Effector CD8-positive, alpha-beta T cell (primary cell): ENCODE data around the gene PREX1.

Experiments used
- DNase-seq: peaks from one replicate; lab custom pipeline; 2025; lab: John Stamatoyannopoulos, UW

Gene PREX1

DNA sequence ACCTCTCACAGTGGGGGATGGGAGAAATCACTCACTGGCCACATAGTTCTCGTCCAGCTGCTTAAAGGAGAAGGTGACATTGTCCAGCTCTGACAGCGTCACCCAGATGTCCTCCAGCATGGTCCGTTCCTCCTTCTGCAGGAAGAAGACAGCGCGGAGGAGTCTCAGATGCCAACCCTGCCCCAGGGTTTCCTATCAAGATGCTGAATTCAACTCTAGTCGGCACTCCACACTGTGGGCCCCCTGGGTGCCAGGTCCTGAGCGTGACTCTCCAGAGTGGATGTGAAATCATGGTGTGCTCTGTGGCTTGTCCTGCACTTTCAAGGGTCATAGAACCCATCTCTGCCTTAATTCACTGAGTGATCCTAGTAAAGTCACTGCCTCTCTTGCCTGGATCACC is 193.2 kb downstream of the PREX1 start:
- DNase-seq = no peak

DNA sequence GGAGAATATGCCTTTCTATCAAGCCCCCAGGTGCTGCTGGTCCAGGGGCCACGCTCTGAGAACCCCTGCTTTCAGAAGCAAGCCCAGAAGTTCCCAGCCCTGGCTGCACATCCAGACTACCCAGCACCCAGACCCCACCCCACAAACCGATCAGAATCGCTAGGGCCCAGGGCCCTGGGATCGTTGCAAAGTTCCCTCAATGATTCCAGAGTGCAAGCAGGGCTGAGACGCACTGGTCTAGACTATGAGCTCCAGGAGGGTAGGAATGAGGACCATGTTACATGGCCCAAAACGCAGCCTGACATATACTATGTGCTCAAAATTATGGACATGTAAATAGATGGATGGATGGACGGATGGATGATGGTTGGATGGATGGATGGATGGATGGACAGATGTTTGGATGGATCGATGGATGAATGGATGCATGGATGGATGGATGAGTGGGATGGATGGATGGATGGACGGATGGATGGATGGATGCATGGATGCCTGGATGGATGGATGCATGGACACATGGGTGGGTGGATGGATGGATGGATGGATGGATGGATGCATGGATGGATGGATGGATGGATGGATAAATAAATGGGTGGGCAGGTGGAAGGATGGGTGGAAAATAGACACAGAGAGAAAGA is 194.1 kb downstream of the PREX1 start:
- DNase-seq = no peak

GRCh38 chr20:48632825-48633619 is 194.8 kb downstream of the PREX1 start:
- no peak for DNase-seq

GRCh38 chr20:48632017-48632824 is 195.6 kb downstream of the PREX1 start:
- no peak for DNase-seq

DNA sequence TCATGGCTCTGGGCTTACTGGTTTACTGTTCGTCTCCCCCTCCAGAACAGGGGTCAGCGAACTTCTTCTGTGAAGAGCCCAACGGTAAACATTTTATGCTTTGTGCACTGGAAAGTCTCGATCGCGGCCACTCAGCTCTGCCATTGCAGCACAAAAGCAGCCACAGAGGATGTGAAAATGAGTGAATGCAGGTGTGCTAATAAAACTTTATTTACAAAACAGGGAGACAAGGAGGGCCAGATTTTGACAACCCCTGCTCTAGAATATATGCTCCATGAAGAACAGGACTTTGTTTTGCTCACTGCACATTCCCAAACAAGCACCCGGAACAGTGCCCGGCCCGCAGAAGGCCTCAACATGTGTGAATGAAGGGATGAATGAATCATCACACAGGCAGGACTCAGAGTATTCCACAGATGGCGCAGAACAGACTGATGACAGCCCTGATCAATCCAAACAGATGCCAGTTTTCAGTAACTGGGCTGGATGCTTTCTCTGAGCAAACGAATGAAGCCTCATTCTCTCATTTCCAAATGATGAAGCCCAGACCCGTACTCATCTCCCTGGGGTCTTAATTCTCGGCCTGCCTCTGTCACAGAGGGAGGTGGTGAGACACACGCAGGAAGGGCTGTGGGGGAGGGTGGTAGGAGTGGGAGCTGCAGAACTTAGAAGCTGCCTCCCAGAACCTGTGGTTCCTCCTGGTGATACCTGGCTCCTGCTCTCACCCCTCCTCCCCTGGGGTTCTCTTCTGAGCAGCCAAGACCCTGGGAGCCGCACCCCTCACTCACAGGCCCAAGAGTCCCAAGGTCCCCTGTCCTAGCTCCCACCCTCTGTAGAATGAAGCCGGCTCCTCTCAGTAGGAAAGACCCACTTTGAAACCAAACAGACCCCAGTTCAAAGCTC is 196.4 kb downstream of the PREX1 start:
- no peak for DNase-seq

DNA sequence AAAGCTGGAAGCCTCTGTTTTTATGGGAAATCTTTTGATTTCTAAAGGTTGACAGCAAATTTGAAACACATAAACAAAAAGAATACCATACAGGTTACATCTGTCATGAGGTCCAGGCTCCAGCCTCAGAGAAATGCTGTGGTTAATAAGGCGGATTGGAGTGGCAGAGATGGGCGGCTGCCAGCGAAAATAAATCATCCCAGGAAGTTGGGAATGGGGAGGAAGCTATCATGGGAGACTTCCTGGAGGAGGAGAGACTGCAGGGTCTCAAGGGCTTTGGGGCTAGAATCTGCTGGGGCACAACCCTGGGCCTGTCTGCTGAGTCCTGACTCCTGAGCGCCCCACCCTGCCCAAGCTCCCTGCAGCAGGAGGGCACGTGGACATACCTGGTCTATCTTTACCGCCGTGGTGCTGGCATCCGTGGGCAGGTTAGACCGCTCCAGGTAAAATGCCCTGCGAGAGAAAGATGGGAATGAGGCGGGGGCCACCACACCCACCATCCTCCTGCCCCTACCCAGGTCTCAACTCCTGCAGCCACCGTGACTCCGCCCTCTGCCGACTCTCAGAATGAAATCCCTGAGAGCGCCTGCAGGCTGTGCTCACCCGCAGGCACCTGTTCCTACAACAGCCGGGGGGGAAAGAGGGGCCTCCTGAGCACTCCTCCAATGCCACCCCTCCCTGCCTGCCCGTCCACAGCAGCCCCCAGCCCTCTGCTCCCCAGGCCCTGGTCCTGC is 197.3 kb downstream of the PREX1 start:
- DNase-seq = no peak

GRCh38 chr20:48629960-48630315 is 197.9 kb downstream of the PREX1 start:
- no peak for DNase-seq

DNA sequence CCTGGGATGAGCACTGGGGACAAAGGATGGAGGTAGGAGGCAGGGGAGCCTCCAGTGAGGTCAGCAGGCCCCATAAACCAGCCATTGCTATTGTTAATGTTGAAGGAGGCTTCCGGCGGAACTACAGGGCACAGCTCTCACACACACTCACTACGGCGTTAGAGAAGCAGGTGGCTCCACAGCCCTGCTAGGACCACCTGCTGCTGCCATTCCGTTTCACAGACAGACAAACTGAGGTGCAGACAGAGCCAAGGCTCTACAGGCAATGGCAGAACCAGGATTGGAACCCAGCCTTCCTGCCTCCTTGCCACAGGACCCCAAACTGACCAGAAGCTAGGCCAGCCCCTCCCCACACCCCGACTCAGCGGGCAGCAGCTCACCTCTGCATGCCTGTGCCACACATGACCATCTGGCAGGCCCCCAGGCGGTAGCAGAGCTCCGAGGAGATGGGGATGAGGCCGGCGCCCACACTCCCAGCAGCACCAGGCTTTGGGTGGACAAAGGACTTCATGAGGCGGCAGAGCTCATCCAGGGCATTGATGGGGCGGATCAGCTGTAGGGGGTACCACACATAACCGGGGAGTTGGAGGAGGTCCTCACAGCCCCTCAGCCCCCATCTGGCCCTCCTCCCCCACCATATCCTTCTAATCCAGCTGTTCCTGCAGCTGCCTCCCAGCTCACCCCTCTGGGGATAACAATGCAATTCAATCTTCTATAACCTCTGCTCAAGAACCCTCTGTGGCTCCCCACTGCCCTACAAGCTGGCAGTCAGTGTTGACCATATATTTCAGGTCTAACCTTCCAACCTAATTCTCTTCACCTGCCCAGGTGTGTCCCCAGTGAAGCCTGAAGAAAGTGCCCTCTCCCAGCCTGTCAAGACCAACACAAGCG is 198.5 kb downstream of the PREX1 start:
- DNase-seq = no peak

DNA sequence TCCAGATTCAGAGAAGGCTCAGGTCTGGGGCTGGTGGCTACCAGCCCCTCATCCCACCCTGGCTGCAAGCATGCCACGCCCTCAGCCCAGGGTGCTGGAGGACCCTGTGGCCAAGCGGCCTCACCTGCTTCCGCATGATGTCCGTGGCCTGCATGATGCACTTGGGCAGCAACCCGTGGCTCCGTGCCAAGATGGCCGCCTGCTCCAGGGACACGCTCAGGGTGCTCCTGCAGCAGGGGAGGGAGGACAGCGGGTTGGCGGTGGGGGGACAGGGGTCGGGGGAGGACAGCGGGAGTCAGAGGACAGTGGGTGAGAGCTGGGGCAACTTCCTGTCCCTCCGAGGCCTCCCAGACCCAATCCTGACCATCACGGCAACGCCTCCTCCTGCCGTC is 200.1 kb downstream of the PREX1 start:
- no peak for DNase-seq

DNA sequence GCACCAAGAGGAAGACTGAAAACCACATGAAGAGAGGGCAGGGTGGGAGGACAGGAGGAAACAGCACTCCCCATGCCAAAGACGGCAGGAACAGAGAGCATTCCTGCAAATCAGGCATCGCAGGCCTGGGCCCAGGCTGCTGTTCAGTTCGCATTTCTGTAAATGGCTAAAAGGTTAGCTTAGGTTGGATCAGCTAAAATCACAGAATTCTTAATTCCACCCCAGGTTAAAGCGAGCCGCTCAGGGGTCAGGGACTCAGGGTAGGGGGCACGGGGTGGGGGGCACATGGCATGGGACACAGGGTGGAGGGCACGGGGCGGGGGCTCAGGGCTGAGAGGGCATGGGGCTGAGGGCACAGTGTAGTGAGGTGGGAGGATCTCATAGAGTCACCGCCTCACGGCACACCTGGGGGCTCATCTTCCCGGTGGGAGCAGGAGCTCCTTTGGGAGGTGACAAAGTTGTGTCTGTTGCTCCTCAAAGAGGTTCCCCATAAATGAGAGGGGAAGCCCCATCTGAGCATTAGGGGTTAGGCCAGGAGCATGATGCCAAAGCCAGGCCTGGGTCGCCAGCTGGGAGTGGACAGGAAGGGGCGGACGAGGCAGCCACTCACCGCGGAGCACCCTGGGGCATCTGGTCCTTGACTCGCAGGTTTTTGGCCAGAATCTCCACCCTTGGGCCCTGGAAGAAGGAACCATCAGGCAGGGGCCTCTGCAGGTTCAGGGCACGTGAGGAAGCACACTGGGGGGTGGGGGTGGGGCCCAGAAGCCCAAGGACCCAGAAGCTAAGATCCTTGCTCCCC is 200.7 kb downstream of the PREX1 start:
- no peak for DNase-seq

- DNase-seq = no peak
These were observed 201.4 kb downstream of the PREX1 start for GRCh38 chr20:48626226-48626937.

GRCh38 chr20:48625136-48625900 is 202.5 kb downstream of the PREX1 start:
- no peak for DNase-seq

- DNase-seq = no peak
These were observed 203.3 kb downstream of the PREX1 start for GRCh38 chr20:48624315-48625020.

DNA sequence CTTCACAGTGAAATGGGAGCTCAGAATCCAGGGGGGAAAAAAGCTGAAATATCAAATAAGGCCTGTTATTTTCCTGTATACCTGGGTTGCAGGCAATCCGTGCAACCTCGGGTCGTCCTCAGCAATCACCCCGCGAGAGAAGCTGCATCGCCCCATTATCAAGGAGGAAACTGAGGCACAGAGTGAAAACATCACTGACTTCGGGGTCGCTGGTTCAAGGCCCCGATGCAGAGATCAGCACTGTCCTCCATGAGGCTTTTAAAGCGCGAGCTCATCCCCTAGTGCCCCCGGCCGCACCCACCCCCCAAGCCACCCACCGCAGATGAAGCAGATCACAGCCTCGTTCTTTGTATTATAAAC is 203.9 kb downstream of the PREX1 start:
- no peak for DNase-seq

DNA sequence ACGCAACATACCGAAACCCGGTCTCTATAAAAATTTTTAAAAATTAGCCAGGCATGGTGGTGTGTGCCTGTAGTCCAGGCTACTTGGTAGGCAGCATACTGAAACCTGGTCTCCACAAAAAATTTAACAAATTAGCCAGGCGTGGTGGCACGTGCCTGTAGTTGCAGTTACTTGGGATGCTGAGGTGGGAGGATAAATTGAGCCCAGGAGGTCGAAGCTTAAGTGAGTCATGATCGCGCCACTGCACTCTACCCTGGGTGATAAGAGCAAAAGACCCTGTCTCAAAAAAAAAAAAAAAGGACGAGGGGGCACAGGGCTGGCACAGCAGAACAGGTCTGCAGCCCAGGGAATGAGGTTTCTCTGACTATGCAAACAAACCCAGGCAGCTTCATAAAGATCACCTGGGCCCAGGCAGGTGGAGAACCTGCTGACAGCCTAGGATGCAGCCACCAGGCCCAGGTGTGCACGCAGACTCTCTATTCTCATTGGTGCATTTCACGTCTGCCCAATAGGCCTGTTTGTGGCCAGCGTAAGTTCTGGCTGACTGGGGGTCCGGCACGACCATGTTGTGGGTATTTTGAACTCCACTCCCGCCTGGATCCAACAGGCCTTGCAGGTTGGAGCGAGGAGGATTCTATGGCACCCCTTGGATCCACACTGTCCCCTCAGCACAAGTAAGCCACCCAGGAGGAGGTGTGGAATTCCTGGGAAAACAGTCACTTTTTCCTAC is 204.5 kb downstream of the PREX1 start:
- no peak for DNase-seq

GRCh38 chr20:48622421-48622820 is 205.4 kb downstream of the PREX1 start:
- no peak for DNase-seq
